Esophagus mucosa (tissue), 1 donor: ENCODE measurements around the gene NKX6-2. TPM values are rescaled to one million over a fixed set of nuclear protein-coding genes. Genes with fewer than 3 reads are reported as not detected.
A peak's percentile ranks its signal among the peaks of the same experiment; 100 is the strongest.

ENCODE experiments used
- ATAC-seq: fragments of 200-7000 bp; cut with Tn5 transposase; one replicate; pipeline ENCODE4 v1.9.1; 2020
- total RNA-seq: library from RNA; stranded (reverse); gene quantifications from one replicate; pipeline ENCODE4 v1.2.4, GENCODE V29; 2023
- donor health status: DM: yes; HTN: yes; CAD: no.

Gene NKX6-2
- total RNA-seq, 1 donor from 2014 or later, result 0.08 TPM

- ATAC-seq, result no peak
Measured at GRCh38 chr10:132752961-132753360, 33.0 kb downstream of the NKX6-2 start.

- ATAC-seq, result peak; percentile 16
Measured at GRCh38 chr10:132752378-132752777, 33.6 kb downstream of the NKX6-2 start.

DNA sequence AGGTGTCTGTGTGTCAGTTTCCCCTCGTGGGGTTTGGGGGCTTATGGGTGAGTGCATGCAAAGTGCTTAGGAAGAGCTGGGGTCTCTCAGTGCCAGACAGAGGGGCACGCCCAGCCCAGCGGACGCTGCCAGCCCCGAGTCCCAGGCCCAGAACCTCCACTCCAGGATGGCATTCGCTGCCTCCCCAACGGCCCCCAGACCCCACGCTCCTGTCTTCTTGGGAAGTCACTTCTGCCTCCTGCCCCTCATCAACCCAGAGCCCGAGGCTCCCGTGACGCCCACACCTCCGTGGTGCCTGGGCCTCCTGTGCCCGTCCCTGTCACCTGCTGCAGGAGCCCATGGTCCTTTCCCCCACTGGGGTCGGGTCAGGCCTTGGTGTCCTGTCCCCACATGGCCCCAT, 35.0 kb downstream of the NKX6-2 start:
- ATAC-seq, result no peak

DNA sequence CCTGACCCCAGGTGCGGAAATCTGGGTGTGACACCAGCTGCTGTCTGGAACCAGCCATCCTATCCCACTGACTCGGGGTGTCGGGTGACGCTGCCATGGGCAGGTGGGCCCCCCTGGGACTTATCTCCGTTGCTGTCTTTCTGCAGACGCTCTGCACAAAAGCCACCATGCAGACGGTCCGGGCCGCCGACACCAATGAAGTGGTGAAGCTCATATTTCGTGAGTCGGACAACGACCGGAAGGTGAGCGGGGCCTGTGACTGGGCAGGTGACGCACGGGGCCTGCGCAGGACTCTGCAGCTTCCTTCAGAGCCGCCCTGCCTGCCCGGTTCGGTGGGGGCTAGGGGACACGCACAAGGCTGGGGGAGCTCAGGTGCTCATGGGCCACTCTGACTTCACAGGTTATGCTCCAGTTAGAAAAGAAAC, 36.6 kb downstream of the NKX6-2 start:
- no peak for ATAC-seq

- ATAC-seq, result no peak
Measured at GRCh38 chr10:132748545-132749370, 37.2 kb downstream of the NKX6-2 start.

DNA sequence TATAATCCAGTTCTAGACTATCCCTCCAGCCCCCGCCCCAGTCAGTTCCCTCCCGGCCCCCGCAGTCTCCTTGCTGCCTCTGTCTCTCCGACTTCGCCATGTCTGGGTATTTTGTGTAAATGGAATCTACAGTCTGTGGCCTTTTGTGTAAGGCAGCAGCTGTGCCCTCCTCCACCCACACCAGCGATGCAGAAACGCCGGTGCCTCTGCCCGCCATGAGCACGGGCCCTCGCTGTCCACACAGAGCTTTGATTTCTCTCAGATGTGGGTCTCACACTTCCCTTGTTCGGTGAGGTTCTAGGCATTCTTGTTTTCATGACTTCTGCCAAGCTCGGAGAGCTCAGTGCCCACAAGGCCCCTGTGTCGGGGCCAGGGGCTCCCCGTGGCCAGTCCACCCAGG, 37.8 kb downstream of the NKX6-2 start:
- no peak for ATAC-seq

GRCh38 chr10:132746801-132747625, 38.9 kb downstream of the NKX6-2 start:
- no peak for ATAC-seq

DNA sequence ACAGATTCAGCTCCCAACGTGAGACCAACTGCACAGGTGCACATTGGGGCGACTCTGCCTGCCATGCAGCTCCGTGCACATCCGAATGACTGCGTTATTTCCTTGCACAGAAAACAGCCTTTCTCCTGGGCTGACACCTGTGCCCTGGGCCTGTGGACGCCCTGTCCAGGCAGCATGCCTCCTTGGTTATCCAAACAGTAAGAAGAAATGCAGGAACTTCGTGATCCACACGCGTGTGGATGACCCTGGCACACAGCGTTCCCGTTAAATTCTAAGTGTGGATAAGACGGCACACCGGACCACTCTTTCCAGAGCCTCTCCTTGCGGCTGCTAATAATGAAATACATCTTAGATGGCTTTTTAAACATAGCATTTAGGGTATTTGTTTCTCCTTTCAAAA, 39.6 kb downstream of the NKX6-2 start:
- ATAC-seq, result no peak

DNA sequence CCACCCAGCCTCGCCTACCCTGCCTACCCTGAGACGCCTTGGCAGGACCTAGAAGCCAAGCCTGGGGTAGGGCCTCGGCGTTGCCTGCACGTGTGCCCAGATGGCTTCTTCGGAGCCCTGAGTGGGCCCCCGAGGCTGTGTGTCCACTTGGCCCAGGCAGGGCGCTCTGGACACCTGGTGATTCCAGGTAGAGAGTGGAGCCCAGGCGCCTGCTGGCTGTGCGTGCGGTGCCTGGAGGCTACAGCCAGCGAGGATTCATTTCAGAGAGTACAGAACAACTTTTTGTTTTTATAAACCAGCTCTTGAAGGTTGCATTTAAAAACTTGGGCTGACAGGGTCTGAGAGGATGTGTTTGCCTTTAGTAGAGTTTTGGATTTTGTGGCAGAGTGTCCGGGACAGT, 40.0 kb downstream of the NKX6-2 start:
- no peak for ATAC-seq

GRCh38 chr10:132745511-132745910, 40.4 kb downstream of the NKX6-2 start:
- no peak for ATAC-seq

DNA sequence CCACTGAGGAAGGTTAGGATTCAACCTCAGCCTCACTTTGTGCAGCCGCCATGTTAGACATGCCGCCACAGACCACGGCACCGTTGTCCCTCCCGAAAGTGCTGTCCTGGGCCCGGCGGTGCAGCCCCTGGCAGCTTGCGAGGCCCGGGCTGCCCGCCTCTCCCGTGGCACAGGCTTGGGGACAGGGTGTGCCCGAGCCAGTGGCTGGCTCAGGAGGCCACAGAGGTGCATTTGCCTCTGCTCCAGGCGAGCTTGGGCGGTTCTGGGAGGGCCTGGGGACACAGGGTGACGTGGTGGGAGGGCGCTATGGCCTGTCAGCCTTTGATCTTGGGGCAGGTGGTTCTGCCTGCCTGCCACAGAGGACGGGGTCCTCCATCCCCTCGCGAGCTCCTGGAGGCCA, 41.1 kb downstream of the NKX6-2 start:
- ATAC-seq, result no peak

GRCh38 chr10:132743925-132744490, 41.9 kb downstream of the NKX6-2 start:
- no peak for ATAC-seq

DNA sequence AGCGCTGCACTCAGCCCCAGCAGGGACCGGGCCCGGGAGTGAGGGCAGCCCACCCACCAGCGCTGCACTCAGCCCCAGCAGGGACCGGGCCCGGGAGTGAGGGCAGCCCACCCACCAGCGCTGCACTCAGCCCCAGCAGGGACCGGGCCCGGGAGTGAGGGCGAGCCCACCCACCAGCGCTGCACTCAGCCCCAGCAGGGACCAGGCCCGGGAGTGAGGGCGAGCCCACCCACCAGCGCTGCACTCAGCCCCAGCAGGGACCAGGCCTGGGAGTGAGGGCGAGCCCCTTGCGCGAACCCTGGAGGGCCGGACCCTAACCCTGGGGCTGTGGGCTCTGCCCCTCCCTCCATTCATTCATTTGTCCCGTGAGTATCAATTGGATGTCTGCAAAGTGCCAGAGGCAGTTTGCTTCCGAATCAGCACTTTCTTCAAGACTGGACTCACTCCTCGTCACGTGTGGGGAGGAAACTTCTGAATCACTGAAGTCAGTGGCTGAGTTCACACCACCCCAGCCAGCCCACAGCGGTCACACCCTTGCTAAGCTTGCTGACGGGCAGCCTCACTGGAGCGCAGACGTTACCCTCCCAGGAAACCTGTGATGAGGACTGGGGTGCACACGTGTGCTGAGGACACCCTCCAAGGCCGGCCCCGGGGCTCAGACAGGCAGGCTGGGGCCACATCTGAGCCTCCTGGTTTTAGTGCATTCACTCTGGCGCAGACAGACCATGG, 42.6 kb downstream of the NKX6-2 start:
- peak; percentile 92 for ATAC-seq

- ATAC-seq, result no peak
Measured at GRCh38 chr10:132742837-132743194, 43.1 kb downstream of the NKX6-2 start.

DNA sequence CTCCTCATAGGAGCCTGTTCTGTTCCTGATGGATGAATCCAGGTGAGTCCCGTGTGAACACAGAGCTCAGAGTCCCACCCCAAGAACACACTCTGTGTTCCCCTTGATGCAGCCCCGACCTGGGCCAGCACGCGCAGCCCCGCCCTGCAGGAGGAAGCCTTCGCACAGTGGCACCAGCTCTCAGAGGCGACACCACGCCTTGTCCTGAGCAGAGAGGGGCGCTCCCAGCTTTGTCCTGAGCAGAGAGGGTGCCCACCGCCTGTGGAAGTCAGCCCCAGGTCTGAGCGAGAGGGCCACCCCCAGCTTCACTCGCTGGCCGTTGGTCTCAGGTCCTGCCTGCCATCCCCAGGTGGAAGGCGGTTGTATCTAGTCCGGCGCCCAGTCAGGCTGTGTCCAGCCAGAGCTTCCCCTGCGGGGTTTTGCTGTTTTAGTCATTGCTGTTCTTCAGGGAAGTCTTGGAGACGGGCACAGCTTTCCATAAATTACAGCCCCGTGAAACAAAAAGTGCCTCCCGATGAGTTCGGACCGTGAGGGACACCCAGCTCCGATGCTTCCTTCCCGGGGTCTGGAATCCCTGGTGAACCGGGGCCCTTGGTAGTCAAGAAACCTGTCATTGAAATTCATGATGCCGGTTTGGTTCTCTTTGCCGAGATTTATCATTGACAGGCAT, 43.6 kb downstream of the NKX6-2 start:
- ATAC-seq, result no peak

GRCh38 chr10:132740588-132740987, 45.4 kb downstream of the NKX6-2 start:
- ATAC-seq, result no peak

DNA sequence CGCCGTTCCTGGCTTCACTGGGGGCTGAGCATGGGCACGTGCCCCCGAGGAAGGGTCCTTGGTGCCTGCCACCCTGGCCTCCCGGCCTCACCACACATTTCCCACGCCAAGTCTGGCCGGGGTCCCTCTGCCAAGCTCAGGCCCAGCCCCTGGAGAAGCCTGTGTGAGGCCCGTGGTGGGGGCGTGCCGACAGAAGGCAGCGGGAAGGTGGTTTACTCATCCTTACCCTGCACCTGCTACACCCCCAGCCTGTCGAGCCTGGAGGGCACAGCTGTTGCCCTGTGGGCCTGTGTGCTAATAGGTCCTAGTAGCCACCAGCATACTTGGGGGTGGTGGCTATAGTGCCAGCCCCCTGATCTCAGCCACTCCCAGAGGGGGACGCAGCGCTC, 46.7 kb downstream of the NKX6-2 start:
- ATAC-seq, result no peak

DNA sequence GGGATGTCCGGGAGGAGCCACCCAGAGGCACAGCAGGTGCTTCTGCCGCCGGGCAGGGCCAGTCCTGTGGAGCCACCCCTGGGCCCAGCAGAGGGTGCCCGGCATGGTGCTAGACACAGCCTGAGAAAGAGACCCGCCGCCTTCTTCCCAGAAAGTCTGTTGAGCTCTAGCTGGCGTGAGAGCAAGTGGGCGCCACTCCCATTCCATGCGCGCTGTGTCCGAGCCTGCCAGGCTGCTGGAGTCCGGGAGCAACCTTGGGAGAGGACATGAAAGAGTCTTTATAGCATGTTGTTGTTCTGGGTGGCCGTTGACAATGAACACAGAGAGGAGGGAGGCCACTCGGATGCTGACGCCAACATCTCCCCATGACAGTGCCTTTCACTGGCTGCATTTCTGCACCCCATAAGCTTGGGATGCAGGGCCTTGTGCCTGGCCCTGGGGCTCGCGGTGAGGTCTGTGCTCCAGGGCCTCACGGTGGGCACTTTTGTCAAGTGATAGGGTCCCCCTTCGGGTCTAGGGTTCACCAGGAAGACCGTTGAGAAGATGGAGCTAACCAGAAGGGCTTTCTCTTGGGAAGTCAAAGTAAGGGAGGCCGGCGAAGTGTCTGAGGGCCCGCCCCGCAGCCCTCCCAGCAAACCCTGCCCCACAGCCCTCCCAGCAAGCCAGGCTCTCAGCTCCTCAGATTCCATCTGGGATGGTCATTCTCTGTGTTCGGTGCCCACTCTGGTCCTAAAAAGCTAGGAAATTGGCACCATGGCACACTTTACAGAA, 47.3 kb downstream of the NKX6-2 start:
- no peak for ATAC-seq

- ATAC-seq, result no peak
Measured at GRCh38 chr10:132737390-132738048, 48.4 kb downstream of the NKX6-2 start.

- no peak for ATAC-seq
Measured at GRCh38 chr10:132735923-132736391, 50.0 kb downstream of the NKX6-2 start.

GRCh38 chr10:132735341-132735775, 50.6 kb downstream of the NKX6-2 start:
- no peak for ATAC-seq
